Measurements from ENCODE around the gene NAP1L1.

DNA sequence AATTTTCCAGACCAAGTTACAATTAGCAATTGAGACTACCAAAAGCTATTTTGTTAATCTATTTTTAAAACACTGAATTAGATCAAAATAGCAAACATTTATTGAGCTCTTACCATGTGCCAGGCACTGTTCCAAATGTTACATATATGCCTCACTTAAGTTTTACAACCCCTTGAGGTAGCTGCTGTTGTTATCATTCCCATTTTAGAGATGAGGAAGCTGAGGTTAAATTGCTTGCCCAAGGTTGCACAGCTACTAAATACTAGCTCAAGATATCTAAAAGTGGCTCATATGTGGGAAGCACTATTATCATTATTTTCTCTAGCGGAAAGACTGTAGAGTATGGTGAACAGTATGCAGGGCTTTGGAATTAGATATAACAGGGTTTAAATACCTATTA lies 19.5 kb upstream of the NAP1L1 start:
- TF ChIP-seq, protein P1, sequence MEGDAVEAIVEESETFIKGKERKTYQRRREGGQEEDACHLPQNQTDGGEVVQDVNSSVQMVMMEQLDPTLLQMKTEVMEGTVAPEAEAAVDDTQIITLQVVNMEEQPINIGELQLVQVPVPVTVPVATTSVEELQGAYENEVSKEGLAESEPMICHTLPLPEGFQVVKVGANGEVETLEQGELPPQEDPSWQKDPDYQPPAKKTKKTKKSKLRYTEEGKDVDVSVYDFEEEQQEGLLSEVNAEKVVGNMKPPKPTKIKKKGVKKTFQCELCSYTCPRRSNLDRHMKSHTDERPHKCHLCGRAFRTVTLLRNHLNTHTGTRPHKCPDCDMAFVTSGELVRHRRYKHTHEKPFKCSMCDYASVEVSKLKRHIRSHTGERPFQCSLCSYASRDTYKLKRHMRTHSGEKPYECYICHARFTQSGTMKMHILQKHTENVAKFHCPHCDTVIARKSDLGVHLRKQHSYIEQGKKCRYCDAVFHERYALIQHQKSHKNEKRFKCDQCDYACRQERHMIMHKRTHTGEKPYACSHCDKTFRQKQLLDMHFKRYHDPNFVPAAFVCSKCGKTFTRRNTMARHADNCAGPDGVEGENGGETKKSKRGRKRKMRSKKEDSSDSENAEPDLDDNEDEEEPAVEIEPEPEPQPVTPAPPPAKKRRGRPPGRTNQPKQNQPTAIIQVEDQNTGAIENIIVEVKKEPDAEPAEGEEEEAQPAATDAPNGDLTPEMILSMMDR (conservative IDR thresholded peaks at IDR 0.05): no peak
- TF ChIP-seq EZH2 (IDR thresholded peaks at IDR 0.05; ENCODE audit: low read depth): no peak

Measured in PC-9 (cell line).